GM18858 (cell line): ENCODE data around the gene GALNT12.

Experiments used
- ATAC-seq: cut with Tn5 transposase; IDR thresholded peaks from one replicate; pipeline ENCODE4 v1.9.1; 2021; ENCODE audit not compliant: unreplicated experiment

The GALNT12 gene

GRCh38 chr9:98807070-98807813 lies at the start of gene GALNT12:
GALNT12 (plus strand) TSS chr9:98807670; CDS start chr9:98807699, 29 bp downstream.
- no peak for ATAC-seq

- no peak for ATAC-seq
Measured at GRCh38 chr9:98760231-98760630, 47.2 kb upstream of the GALNT12 start.

GRCh38 chr9:98763986-98764745 lies 43.3 kb upstream of the GALNT12 start:
- no peak for ATAC-seq

GRCh38 chr9:98765256-98765655 lies 42.2 kb upstream of the GALNT12 start:
- no peak for ATAC-seq

GRCh38 chr9:98766586-98766985 lies 40.9 kb upstream of the GALNT12 start:
- ATAC-seq = no peak

GRCh38 chr9:98767196-98767595 lies 40.3 kb upstream of the GALNT12 start:
- ATAC-seq = no peak

GRCh38 chr9:98767915-98768314 lies 39.6 kb upstream of the GALNT12 start:
- no peak for ATAC-seq

- ATAC-seq = no peak
Measured at GRCh38 chr9:98768344-98768743, 39.1 kb upstream of the GALNT12 start.

GRCh38 chr9:98770717-98771116 lies 36.8 kb upstream of the GALNT12 start:
- no peak for ATAC-seq

- no peak for ATAC-seq
Measured at GRCh38 chr9:98771209-98771874, 36.1 kb upstream of the GALNT12 start.

GRCh38 chr9:98772364-98773155 lies 34.9 kb upstream of the GALNT12 start:
- no peak for ATAC-seq

- ATAC-seq = no peak
Measured at GRCh38 chr9:98773721-98774120, 33.7 kb upstream of the GALNT12 start.

- ATAC-seq = no peak
Measured at GRCh38 chr9:98774746-98775145, 32.7 kb upstream of the GALNT12 start.

- ATAC-seq = no peak
Measured at GRCh38 chr9:98775831-98776441, 31.5 kb upstream of the GALNT12 start.

- no peak for ATAC-seq
Measured at GRCh38 chr9:98777618-98778017, 29.9 kb upstream of the GALNT12 start.

- no peak for ATAC-seq
Measured at GRCh38 chr9:98778251-98778650, 29.2 kb upstream of the GALNT12 start.

- no peak for ATAC-seq
Measured at GRCh38 chr9:98778711-98779530, 28.5 kb upstream of the GALNT12 start.

- no peak for ATAC-seq
Measured at GRCh38 chr9:98780059-98780749, 27.3 kb upstream of the GALNT12 start.
